NCI-H146 (cell line): ENCODE measurements around the gene FAM216B.
"Not testable (repeated sequence)": the region's sequence is repeated elsewhere in the genome, so short reads cannot be mapped to it uniquely, and the experiment has no call there.

Experiments
- DNase-seq: peaks from one replicate; lab custom pipeline; 2025; lab: John Stamatoyannopoulos, UW

Gene FAM216B

GRCh38 chr13:42780044-42780443, 1.3 kb upstream of the FAM216B start:
- no peak for DNase-seq

DNA sequence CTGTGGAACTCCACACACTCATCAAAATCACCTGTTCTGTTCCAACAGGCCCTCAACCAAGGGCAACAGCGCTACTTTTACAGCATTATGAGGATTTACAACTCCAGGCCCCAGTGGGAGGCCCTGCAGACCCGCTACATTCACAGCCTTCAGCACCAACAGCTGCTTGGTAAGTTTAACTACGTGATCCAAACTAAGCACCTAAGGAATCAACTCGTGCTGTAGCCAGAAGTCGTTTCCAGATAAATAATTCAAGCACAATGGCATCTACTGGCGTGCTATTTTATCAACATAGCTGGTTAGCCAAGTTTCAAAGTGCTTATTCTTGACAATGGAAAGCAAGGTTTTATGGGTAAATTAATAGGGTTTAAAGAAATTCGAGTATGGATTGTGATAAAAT, 5.3 kb downstream of the FAM216B start:
- peak; percentile 50 for DNase-seq

- no peak for DNase-seq
Observed at GRCh38 chr13:42788601-42789000, 7.2 kb downstream of the FAM216B start.

DNA sequence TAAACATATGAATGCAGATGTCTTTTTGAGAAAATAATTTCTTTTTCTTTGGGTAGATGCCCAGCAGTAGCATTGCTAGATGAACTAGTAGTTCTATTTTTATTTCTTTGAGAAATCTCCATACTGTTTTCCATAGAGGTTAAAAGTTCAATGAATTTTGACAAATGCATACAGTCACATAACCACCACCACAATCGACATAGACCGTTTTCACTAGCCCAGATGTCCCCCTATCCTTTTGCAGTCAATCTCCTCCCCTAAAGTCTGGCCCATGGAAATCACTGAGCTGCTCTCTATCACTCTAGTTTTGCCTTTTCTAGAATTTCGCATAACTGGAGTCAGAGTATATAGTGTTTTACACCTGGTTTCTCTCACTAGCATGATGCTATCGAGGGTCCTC, 10.8 kb downstream of the FAM216B start:
- no peak for DNase-seq

DNA sequence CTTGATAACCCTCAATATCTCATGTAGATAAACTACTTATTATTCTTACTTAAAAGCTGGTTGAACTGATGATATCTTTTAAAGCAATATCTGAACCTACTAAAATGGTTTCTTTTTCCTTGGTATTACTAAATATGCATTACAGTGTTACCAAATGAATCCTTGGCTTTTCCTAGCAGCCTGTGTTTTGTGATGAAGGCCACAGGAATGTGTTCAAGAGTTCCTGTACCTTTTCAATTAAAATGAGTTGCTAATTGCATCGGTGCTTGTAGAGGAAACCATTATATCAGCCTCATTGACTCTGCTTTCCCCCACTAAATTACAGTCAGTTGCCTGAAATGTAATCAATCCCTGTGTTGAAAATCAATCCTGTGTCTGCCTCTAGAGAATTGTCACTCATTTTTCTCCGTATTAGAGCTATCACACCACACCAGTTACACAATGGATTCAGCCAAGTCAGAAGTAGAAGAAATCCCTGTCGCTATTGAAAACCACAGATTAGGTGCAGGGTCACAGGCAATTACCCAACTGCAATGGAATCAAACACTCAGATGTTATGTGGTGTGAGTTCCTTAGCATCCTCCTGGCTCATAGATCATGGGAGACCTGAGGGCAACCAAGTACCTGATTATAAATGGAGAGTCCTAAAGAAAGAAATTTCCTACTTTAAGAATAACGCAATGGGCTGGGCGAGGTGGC, 13.3 kb downstream of the FAM216B start:
- DNase-seq, result peak; percentile 26

DNA sequence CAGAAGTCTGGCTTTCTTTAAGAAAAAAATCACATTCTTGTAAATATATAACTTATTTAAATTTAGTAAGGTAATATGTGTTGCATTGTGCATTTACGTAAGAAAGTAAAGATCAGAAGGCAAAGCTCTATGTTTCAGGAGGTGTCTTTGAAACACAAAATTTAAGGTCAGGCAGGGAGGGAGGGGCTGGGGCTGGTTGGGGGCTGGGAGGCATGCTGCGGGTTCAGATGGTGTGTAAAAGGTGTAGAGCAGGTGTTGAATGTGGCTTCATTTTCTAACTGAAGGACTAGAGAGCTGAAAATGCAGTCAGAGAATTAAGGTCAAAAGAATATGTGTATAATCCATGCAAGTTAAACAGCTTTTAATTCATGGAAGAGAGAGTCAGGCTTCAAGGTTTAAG, 14.3 kb downstream of the FAM216B start:
- DNase-seq, result no peak

DNA sequence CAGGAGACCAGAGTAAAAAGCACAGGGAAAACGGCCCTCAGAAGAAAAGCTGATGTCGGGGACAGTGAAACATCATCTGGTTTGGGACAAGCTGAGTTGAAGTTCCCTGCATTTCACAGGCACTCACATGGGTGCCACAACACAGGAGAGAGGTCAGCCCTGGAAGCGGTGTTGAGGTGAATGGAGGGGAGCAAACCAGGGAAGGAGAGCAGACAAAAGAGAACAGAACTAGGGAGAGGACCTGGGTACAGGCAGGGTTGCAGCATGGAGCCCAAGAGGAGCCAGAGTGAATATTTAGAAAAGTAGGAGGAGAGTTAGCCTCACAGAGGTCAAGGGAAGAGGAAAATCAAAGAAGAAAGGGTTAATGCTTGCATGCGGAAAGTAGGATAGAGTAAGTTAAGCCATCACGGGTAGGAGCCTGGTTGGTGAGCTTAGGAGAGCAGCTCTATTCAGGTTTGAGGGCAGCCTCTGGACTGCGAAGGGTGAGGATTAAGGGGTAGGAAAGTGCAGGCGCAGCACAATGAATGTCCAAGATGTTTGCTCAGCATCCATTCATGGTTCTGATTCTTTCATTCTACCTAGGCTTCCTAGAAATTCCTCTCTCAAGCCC, 15.5 kb downstream of the FAM216B start:
- DNase-seq, result no peak

DNA sequence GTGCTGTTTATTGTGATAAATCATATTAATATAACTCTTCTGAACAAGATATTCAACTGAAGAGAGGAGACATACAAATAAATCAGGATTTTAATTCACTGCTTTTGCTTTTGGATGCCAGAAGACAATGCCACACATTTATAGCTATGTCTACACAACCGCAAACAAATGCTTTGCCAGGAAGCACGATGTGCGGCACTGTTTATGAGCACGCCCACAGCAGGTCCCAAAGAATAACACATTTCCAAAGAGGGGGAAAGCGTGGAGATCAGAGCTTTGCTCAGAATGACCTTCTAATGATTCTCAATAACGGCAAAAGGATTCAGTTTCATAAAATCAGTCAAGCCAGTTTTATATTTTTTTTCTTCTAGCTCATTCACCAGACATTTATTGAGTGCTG, 16.7 kb downstream of the FAM216B start:
- DNase-seq, result no peak

DNA sequence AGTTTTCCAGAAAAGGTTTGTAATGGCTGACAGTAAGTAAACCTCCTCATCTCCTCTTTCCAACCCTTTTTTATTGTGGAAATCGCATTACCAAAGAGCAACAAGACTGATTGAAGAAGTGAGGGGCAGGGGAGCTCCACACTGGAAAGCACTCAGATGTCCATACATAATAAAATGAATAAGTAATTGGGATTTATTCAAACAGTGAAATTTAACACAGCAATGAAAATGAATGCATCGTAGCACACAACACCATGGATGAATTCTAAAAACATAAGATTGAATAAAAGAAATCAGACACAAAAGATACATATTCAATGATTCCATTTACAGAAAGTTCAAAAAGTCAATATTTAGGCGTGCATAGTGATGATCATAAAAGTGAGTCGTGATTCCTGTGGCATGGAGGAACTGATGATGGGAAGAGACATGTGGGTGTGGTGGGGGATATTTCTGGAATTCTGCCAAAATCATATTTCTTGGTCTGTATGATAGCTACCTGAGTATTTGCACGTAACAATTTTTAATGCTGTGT, 18.8 kb downstream of the FAM216B start:
- DNase-seq, result no peak

GRCh38 chr13:42803563-42804204, 22.3 kb downstream of the FAM216B start:
- DNase-seq, result no peak

DNA sequence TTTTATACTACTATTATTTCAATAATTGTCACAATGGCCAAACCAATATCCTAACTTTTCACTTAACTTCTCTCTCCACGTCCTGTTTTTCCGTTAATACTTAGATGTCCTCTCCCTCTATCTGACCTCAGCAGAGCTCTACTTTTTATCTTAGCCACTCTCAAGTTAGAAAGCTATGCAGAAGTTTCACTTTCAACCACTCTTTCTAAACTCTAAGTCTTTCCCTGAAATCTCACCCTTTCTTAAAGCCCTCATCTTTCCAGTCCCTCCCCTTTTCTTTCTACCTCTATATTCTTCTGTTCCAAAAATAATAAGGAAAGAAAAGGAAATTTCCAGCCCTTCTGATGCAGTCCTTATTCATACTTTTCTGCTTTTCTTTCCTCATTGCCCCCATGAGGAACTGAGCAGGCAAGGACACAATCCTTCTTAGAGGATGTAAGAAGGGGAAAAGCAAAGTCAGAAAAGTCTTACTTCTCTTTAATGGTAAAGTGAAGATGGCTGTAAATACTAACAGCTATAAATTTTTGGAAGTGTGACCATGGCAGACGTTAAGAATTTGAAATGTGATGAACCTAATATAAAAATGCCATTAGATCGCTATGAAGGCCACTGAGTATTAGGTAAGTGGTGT, 23.0 kb downstream of the FAM216B start:
- no peak for DNase-seq

- DNase-seq, result no peak
Observed at GRCh38 chr13:42807241-42807640, 25.9 kb downstream of the FAM216B start.

DNA sequence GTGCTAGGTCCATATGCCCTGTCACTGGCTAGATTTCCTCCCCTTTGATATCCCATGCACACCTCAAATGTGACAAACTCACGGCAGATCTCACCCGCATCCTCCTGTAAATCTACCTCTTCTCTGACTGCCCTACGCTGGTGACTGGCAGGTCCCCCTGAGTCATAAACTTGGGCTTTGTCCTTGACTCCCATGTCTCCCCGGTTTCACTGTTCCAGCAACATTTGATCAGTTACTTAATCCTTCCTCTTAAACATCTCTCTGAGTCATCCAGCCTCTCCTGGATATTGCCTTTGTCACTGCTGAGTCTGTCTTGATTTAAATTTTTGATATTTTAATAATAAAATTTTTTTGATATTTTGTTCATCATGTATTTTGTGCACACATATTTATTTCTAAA, 26.5 kb downstream of the FAM216B start:
- no peak for DNase-seq

- no peak for DNase-seq
Observed at GRCh38 chr13:42808341-42808940, 27.1 kb downstream of the FAM216B start.

DNA sequence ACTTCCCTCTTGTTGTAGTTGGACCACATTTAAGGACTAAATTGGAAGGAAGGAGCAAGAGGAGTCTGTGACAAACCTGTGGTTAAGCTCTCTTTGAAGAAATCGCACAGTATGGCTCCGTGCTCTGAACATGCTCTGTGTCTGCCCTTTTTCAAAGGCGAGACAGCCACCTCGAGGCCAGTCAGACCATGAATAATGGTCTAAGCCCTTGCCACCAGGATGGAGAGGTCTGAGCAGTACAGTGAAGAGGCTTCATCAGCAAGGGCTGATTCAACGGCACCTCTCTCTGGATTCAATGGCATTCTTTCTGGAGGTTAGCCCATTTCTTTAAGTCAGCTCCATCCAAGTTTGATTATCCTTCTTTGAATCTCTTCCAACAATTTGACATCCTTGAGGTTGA, 30.9 kb downstream of the FAM216B start:
- DNase-seq, result no peak

DNA sequence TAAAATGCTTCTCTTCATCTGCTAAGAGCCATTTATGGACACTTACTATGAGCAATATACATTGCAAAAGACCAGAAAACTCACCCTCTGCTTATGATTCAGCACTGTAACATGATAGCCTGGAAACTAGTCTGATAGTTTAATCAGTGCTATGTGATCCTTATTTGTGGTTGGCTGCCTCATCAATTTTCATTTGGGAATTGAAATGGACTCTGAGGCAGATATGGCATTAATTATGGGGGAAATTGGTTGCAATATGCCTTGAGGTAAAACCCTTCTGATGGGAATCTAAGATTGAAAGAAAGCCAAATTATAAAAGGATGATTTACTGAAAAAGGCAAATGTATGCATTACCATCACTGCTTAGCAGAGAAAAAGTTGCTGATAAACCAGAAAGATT, 33.5 kb downstream of the FAM216B start:
- DNase-seq, result peak; percentile 39

DNA sequence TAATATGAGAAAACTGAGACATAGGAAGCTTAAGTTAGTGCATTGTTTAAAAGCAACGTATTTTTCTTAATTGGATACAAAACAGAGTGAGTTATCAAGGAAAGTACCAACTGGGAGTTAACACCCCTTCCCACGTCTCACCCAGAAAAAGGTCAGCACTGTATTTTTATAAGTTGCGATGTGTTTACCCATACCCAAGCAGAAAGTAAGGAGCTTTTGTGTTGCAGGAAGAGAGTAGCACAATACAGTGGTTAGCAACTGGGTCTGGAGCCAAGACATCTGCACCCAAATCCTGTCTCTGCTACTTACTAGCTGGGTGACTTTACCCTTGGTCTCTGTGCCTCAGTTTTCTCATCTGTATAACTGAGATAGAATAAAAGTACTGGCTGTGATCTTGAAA, 34.3 kb downstream of the FAM216B start:
- DNase-seq, result no peak

- DNase-seq, result no peak
Observed at GRCh38 chr13:42816538-42816937, 35.2 kb downstream of the FAM216B start.

GRCh38 chr13:42819687-42820086, 38.3 kb downstream of the FAM216B start:
- DNase-seq, result not testable (repeated sequence)

- DNase-seq, result no peak
Observed at GRCh38 chr13:42820451-42820850, 39.1 kb downstream of the FAM216B start.

GRCh38 chr13:42821437-42821836, 40.1 kb downstream of the FAM216B start:
- no peak for DNase-seq

DNA sequence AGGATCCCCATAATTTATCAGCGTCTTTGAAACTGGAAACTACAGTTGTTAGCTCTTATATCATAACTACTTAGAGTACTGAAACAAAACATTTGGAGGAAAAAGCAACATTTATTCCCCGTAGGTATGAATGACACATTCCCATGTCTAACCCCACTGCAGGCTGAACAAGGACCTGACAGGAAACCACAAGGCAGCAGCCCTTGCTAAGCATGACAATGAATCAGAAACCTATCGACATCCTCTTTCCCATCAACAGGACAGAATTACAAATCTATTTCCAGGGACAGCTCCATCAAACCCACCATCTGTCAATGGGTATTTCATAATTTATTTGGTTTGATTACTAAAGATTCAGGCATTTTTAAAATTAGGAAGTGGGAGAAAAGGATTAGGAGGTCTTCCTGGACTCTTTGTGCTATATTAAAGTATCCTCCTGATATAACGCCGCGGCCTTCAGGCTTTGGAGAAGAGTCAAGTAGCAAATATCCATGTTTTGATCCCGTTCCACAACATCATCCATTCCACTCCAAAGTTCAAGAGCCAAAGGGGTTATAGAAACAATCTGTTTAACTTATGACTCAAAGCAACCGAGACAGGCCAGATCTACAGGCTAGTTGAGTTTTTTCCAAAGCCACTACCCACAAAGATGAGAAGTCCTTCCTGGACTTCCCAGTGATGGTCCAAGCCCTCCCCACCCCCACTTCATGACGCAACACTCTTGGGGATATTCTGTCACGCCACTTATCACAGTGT, 51.1 kb downstream of the FAM216B start:
- no peak for DNase-seq
